Breast epithelium (tissue), 3 donors: ENCODE measurements around the gene GLRA3.

Source experiments
- CTCF ChIP-seq, 3 donors: fragments of 450-650 bp; IDR thresholded peaks; one replicate each; pipeline ENCODE4 v1.5.1; 2016 to 2017; ENCODE audit warnings: antibody characterized with exemption in 3 of 3, mild to moderate bottlenecking in 3 of 3, moderate library complexity in 3 of 3
- POLR2AphosphoS5 ChIP-seq, 3 donors: sonication (generic); formaldehyde crosslinking; IDR thresholded peaks; one replicate each; pipeline ENCODE4 v1.6.1; 2017; ENCODE audit warnings: antibody characterized with exemption in 3 of 3

GRCh38 chr4:174734181-174734580 lies 94.9 kb downstream of the GLRA3 start:
- no peak for TF ChIP-seq POLR2AphosphoS5 (IDR thresholded peaks at IDR 0.05)
- no peak for TF ChIP-seq CTCF (IDR thresholded peaks at IDR 0.05)
